NCI-H524 treated with DMSO at 0.1 percent for 48 hours (cell line): ENCODE data around the gene ZFHX2.
"Not testable (repeated sequence)": the region's sequence is repeated elsewhere in the genome, so short reads cannot be mapped to it uniquely, and the experiment has no call there.

Experiments
- DNase-seq: peaks from one replicate; lab custom pipeline; 2025; lab: John Stamatoyannopoulos, UW

ZFHX2 gene

DNA sequence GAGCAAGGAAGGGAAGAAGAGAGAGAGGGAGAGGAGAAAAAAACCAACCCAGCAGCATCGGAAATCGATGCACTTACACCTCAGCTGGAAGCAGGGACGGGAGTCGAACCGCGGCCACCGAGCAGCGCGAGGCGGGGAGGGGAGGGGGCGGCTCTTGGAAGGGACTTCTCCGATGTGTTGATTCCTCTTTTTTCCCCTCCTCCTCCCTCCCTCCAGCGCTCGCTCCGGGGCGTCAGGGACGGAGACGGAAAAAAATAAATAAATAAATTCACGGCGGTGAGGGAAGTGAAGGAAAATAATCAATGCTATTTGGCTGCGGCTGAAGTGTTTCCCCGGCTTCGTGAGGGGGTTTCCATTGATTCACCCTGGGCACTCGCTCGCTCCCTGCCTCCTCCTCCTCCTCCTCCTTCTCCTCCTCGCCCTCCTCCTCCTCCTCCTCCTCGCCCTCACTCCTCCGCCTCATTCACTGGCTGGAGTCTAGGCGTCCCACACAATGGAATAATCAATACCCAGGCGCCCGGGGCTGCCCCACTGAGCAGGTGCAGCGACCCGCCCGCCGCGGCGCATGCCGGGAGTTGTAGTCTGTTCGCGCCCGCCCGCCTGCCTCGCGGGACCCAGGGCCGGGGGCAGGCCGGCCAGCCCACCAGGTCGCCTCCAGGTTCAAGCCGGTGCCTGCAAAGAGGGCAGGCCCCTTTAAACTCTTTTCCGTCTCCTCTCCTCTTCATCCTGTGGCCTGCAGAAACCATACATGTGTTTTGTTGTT, at the start of gene ZFHX2:
Gene ZFHX2, minus strand, starts transcription at position 500 of the 763 bp plus-strand sequence. CDS start 16,440 bp downstream, outside the sequence.
- DNase-seq = peak; percentile 70

DNA sequence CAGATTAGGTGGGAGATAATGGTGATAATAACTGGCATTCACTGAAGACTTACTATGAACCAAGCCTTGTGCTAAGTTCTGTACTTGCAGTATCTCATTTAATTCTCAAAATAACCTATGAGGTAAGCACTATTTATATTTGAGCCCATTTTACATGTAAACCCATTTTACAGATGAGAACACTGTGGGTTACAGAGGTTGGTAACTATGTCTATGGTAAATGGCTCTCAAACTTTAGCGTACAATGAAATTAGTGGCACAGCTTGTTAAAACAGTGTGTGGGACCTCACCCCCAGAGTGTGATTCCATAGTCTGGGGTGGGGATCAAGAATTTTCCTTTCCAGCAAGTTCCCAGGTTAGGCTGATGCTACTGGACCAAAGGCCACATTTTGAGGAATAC, 49.2 kb upstream of the ZFHX2 start:
- DNase-seq = no peak

DNA sequence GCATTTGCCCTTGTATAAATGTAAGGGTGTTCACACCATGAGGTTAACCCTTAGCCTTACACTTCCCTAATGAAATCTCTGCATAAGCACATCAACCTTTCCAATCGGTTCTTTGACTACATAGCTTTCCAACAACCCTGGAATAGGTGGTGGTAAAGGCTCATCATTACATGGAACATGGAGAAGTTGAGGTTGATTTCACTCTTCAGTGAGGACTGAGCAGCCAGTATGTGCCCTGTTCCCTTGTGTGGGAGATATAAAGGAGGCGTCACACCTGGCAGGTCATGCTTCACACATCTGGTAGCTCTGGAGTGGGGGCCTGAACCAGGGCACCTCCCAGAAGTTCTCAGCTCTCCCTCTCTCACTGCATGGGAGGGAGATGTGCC, 48.8 kb upstream of the ZFHX2 start:
- DNase-seq = no peak

DNA sequence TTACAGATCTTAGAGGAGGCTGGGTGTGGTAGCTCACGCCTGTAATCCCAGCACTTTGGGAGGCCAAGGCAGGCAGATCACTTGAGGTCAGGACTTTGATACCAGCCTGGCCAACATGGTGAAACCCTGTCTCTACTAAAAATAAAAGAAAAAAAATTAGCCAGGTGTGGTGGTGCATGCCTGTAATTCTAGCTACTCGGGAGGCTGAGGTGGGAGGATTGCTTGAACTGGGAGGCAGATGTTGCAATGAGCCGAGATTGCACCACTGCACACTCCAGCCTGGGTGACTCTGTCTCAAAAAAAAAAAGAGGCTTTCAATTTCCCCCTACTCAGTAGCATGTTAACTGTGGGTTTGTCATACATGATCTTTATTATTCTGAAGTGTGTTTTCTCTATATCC, 42.6 kb upstream of the ZFHX2 start:
- DNase-seq = not testable (repeated sequence)

DNA sequence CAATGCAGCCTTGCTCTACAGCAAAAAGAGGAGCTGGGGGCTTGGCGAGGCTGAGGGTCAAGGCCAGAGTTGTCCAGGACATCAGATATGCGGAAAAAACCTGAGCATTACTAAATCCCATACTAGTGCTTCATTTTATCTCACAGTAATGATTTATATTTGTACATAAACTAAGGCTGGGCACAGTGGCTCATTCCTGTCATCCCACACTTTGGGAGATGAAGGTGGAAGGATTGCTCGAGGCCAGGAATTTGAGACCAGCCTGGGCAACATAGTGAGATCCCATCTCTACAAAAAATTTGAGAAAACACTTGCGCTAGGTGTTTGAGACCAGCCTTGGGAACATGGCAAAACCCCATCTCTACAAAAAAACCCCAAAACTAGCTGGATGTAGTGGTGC, 38.6 kb upstream of the ZFHX2 start:
- DNase-seq = no peak

DNA sequence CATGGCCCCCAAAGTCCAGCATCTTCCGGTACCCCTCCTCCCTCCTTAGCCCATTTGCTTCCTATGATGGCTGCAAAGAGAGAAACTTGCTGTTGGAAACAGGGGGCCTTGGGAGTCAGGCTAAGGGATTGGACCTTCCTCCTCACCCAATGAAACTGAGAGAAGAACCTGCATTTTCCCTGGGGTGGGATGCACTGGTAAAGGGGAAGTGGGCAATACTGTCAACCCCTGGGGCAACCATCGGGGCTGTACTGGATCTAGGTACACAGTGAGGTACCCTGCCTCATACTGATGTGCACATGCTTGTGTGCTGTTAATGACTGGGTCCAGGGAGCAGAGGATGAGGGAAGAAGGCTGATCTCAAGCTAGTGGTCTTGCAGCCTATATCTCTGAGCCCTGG, 38.0 kb upstream of the ZFHX2 start:
- DNase-seq = no peak

DNA sequence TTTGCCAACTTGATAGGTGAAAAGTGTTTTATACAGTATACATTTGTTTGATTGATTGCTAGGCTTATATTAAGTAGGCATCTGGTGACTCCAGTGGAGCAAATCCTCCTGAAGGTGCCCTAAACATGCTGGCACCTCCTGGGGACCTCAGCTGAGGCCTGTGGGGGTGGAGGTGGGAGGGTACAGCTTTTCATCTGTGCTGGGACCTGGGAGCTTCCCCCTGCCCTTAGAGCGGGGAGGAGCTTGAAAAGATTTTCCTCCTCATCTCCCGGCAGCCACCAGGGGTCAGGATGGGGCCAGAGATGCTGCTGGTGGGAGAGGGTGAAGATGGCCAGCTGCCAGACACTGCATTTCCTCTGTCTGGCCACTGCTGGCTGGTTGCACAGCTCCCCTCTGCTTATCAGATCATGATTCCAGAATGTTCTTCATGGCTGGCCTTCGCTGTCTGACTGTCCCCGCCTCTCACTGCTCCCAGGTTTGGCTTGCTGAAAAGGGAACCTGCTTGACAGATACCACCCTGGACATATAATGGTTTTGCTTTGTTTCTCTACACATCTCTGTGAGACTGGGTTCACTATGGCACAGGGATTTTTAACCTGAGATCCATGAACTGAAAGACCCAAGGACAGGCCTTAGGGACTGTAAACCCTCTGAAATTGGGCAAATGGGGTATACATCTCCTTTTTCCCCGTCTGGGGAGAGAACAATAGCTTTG, 37.5 kb upstream of the ZFHX2 start:
- peak; percentile 80 for DNase-seq

DNA sequence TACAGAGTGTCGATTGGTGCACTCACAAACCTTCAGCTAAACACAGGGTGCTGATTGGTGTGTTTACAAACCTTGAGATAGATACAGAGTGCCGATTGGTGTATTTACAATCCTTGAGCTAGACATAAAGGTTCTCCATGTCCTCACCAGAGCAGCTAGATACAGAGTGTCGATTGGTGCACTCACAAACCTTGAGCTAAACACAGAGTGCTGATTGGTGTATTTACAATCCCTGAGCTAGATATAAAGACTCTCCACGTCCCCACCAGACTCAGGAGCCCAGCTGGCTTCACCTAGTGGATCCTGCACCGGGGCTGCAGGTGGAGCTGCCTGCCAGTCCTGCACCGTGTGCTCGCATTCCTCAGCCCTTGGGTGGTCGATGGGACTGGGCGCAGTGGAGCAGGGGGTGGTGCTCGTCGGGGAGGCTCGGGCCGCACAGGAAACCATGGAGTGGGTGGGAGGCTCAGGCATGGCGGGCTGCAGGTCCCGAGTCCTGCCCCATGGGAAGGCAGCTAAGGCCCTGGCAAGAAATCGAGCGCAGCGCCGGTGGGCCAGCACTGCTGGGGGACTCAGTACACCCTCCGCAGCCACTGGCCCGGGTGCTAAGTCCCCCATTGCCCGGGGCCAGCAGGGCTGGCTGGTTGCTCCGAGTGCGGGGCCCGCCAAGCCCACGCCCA, 33.1 kb upstream of the ZFHX2 start:
- DNase-seq = not testable (repeated sequence)

DNA sequence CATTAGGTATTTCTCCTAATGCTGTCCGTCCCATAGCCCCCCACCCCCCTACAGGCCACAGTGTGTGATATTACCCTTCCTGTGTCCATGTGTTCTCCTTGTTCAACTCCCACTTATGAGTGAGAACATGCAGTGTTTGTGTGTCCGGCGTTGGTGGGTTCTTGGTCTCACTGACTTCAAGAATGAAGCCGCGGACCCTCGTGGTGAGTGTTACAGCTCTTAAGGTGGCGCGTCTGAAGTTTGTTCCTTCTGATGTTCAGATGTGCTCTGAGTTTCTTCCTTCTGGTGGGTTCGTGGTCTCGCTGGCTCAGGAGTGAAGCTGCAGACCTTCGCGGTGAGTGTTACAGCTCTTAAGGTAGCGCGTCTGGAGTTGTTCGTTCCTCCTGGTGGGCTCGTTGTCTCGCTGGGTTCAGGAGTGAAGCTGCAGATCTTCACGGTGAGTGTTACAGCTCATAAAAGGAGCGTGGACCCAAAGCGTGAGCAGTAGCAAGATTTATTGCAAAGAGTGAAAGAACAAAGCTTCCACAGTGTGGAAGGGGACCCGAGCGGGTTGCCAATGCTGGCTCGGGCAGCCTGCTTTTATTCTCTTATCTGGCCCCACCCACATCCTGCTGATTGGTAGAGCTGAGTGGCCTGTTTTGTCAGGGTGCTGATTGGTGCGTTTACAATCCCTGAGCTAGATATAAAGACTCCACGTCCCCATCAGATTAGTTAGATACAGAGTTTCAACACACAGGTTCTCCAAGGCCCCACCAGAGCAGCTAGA, 32.4 kb upstream of the ZFHX2 start:
- not testable (repeated sequence) for DNase-seq

DNA sequence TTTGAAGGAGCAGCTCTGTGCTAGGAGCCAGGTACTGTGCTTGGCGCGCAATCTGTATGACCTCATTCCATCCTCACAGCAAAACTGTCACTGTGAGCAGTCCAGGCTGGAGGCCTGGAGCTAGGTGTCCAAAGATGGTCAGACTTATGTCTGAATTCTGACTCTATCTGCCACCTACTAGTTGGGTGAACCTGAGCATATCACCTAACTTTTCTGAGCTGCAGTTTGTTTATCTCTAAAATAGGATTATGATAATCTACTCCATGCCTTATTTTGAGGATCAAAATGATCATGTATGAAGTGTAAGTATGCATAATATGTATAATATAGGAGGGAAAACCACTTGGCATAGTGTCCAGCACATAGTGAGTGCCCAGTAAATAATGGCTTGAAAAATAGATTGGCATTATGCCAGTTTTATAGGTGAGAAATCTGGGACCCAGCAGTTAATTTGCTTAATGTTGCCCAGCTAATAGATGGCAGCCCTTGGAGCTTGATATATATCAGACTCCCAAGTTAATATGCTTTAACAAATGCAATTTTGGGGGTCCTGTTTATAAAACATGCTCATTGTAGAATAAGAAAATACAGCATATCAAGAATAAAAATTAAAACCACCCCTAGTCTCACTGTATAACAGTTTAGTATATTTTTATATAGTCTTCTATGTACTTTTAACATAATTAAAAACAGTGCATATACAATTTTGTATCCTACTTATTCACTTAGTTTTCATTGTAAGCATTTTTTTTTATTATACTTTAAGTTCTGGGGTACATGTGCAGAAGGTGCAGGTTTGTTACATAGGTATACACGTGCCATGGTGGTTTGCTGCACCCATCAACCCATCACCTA, 31.6 kb upstream of the ZFHX2 start:
- DNase-seq = no peak

DNA sequence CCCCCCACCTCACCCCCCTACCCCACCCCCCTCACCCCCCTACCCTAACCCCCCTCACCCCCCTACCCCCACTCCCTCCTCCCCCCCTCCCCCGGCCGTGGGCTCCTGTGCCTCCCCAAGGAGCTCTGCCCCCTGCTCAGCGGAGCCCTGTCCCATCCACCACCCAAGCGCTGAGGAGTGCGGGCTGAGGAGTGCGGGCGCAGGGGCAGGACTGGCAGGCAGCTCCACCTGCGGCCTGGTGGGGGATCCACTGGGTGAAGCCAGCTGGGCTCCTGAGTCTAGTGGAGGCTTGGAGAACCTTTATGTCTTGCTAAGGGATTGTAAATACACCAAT, 29.4 kb upstream of the ZFHX2 start:
- DNase-seq = no peak

DNA sequence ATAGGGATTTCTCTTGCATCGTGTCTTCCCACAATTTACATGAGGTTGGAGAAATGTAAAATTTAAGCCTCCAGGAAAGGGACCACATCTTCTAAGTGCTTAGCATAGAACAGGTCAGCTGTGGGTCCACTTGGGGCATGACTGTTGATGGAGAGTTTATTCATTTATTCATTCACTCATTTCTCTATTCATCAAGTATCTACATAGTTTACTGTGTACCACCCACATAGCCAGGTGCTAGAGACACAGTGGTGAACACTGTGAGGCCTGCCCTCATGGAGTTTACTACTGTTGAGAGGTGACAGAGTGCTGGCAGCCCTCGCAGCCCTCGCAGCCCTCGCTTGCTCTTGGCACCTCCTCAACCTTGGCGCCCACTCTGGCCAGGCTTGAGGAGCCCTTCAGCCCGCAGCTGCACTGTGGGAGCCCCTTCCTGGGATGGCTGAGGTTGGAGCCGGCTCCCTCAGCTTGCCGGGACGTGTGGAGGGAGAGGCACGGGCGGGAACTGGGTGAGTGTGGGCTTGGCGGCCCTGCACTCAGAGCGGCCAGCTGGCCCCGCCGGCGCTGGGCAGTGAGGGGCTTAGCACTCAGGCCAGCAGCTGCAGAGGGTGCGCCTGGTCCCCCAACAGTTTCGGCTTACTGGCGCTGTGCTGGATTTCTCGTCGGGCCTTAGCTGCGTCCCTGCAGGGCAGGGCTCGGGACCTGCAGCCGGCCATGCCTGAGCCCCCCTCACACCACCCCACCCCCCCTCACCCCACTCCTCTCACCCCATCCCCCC, 28.8 kb upstream of the ZFHX2 start:
- DNase-seq = no peak

DNA sequence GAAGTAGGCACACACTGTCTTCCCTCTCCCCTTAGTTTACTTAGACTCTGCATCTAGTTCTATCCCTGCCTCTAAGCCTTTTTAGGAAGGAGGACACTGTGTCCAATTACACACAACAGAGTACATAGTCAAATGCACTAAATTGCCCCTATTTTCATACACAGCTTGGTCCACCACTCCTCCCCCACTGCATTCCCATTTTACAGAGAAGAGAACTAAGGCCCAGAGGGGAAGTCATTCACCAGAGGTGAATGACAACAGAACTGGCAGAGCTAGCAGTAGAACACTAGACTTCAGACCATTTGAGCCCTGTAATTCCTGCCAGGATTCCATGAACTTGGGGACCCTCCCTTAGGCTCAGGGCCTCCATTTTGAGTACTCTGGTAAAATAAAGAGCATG, 28.2 kb upstream of the ZFHX2 start:
- DNase-seq = no peak

DNA sequence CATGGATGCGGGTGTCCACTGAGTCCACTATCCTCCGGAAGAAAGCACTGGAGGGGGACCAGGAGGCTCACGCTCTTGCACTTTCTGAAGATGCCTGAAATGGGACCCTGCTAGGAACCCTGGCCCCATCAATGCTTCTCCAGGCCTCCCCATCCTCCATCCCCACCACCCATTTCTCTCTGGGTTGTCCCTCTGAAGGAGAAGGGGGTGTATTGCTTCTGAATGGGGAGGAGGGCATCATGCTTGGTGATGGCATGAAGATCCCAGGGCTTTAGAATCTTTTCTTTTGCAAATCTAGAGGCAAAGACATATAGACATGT, 27.7 kb upstream of the ZFHX2 start:
- DNase-seq = no peak

DNA sequence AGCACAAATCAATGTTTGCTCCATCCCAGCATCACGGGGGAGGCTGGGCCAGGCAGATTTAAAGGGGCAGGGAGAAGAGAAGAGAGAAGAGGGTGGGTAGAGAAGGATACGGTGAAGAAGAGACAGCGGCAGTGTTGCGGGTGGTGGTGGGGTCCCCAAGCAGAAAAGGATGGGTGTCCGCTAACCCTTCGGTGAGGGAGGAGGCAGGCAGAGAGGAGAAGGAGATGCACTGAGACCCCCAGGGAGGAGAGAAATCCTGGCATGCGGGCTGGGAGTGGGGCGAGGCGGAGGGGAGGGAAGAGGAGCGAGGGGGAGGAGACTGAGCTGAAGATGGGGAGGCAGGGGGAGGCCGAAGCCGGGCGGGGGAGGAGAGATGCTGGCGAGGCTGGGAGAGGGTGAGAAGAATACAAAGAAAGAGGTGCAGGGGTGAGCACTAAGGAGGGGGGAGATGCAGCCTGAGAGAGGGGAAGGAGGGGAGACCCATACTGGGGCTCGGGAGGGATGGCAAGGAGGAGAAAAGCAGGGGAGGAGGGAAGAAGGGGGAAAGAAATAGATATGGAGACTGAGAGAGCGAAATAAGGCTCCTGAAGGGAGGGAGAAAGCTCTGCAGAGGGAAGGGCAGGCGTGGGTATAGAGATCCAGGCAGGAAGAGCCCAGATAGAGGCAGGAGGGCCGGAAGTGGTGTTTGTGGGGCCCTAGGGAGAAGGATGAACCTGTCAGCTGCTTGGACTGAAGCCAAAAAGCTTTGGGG, 27.2 kb upstream of the ZFHX2 start, which contains the start of gene JPH4:
Gene JPH4, minus strand, starts transcription at position 231 of the 751 bp plus-strand sequence. CDS start 1,337 bp downstream, outside the sequence.
- peak; percentile 35 for DNase-seq

DNA sequence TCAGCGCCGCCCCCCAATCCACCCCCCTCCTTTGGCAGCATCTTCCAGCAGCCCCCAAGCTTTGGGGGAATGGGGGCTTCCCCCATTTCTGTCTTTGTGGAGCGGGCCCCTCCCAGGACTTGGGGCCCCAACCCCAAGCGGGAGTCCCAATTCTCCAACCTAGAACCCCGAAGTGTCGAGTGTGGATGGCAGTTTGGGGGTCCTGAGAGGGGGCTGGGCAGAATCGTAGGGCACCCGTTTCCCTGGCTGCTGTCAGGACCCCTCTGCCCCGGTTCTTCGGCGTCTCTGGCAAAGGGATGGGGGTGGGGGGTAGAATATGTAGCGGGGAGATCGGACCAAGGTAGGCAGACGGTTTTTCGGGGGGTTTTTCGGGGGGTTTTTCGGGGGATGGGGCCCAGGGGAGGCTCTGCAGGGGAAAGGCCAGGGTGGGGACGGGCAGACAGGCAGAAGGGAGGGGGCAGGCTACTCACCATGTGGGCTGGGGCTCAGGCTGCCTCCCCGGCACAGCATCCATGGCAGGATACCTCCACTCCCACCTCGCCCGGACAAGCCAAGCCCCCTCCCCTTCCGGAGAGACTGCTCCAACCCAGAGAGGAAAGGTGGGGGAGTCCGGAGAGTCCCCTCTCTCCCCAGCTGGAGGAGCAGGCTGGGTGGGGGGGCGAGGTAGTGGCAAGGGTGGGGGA, 26.3 kb upstream of the ZFHX2 start:
- no peak for DNase-seq

DNA sequence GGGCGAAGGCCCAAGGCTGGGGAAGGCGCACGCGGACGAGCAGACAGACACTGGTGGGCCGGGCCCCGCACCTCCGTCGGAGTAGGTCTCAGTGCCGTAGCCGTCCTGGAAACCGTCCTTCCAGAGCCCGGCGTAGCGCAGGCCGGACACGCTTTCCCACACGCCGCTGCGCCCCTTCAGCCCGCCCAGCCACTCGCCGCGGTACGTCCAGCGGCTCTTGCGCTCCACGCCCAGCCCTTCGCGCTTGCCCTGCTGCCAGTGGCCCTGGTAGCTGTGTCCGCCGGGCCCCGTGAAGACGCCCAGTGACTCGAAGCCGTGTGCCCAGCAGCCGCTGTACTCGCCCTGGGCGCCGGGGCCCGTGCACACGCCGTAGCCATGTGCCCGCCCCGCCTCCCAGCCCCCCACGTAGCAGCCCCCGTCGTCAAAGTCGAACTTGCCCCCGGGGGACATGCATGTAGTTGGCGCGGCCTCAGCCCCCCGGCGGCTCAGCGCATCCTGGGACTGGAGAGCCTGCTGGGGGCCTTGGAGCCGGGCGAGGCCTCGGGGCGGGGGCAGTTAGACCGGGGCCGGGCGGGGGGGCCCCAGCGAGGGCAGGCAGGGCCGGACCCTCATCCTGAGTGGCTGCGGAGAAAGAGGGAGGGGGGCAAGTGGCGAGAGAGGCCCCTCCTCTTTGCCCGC, 25.6 kb upstream of the ZFHX2 start:
- no peak for DNase-seq

DNA sequence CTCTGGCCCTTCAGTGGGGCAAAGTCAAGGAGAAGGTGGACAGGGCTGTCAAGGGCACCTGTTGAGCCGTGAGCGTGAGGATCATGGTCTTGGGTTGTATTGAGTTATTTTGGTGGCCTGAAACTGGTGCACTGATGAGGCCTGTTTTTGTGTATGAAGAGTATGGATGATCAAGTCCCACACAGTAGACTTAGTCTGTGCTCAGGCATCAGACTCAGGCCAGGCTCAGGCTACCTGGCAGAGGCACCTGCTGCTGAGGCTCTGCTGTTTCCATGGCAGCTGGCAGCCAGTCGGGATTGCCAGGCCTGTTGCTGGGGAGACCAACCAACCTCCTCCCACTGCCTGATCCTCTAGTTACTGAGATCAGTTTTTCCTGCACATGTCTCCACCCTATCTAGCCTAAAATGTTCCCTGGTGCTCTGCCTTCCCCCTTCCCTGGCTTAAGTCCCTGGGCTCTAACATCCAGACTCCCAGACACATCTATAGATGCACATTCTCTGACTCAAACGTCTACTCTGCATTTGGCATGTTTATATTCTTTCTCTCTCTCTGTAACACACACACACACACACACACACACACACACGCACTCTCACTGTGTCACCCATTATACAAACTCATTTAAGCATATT, 21.9 kb upstream of the ZFHX2 start:
- DNase-seq = no peak
